ENCODE measurements around the gene NOL3.

Gene NOL3

GRCh38 chr16:67204076-67204475 lies 33.7 kb downstream of the NOL3 start:
- no peak for DNase-seq (ENCODE audit: low read depth, low spot score)

GRCh38 chr16:67206129-67206837 lies 35.9 kb downstream of the NOL3 start:
- DNase-seq (ENCODE audit: low read depth, low spot score): no peak

GRCh38 chr16:67206838-67207248 lies 36.5 kb downstream of the NOL3 start:
- DNase-seq (ENCODE audit: low read depth, low spot score): no peak

GRCh38 chr16:67207249-67208091 lies 37.1 kb downstream of the NOL3 start:
- no peak for DNase-seq (ENCODE audit: low read depth, low spot score)

- DNase-seq (ENCODE audit: low read depth, low spot score): no peak
These were observed 38.0 kb downstream of the NOL3 start for GRCh38 chr16:67208154-67208896.

GRCh38 chr16:67209565-67209964 lies 39.2 kb downstream of the NOL3 start:
- no peak for DNase-seq (ENCODE audit: low read depth, low spot score)

GRCh38 chr16:67210069-67210937 lies 40.0 kb downstream of the NOL3 start:
- no peak for DNase-seq (ENCODE audit: low read depth, low spot score)

- DNase-seq (ENCODE audit: low read depth, low spot score): no peak
These were observed 41.3 kb downstream of the NOL3 start for GRCh38 chr16:67211674-67212073.

- no peak for DNase-seq (ENCODE audit: low read depth, low spot score)
These were observed 42.4 kb downstream of the NOL3 start for GRCh38 chr16:67212766-67213165.

GRCh38 chr16:67213197-67214019 lies 43.1 kb downstream of the NOL3 start:
- no peak for DNase-seq (ENCODE audit: low read depth, low spot score)

GRCh38 chr16:67215706-67216105 lies 45.4 kb downstream of the NOL3 start:
- DNase-seq (ENCODE audit: low read depth, low spot score): no peak

- DNase-seq (ENCODE audit: low read depth, low spot score): no peak
These were observed 46.5 kb downstream of the NOL3 start for GRCh38 chr16:67216612-67217490.

- DNase-seq (ENCODE audit: low read depth, low spot score): no peak
These were observed 53.7 kb downstream of the NOL3 start for GRCh38 chr16:67223992-67224391.

Data from activated CD4-positive, CD25-positive, alpha-beta regulatory T cell treated with anti-CD3 and anti-CD28 coated beads, Interleukin-2, amount 50 U/mL, for 16 hours (primary cell).